Measurements from ENCODE around the gene EML4. TPM values are rescaled to one million over a fixed set of nuclear protein-coding genes. Genes with fewer than 3 reads are reported as not detected.

Gene EML4
- total and polyA plus RNA-seq, 10 of the 15 experiments (the other 5 are each of a cell fraction or from before 2014, with no cell fraction given), result 23.1 to 91.3 (median 77.4) TPM

DNA sequence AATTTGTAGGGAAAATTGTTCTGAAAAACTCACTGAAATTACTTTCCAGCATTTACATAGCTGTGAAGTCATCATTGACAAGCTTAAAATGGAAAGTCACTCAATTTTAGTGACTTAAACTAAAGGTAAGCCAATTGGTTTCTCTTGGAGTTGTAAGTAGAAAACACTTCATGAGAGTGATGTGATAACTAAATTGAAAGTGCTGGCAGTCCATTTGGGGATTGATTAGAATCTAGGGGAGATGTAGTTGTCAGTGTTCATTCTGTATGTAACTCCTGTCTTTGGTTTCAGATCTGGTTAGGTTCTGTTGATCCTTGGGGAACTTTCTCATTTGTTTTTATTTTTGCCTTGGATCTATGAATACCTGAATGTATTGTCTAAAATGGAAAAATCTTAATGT is 138.0 kb downstream of the EML4 start:
- H3K27ac ChIP-seq (ENCODE audit: control insufficient read depth, insufficient read depth), result no peak overlapping the region
- H4K20me1 ChIP-seq (ENCODE audit: control insufficient read depth, insufficient read depth), result no peaks in the 10 kb centered on the region
- ChIA-PET CTCF (no interaction called here), POLR2A (no interaction called here), RAD21 (ENCODE audit: unreplicated experiment) (interaction anchor here (1.6 kb wide), 1 partner anchor 207 kb away, joined by 3 read pairs; no protein-coding TSS in a partner anchor), SMC1A (ENCODE audit: uncharacterized antibody, unreplicated experiment) (interaction anchor here (0.6 to 1.2 kb wide), 3 partner anchors 21 to 357 kb away, joined by 3 to 6 read pairs (median 3); no protein-coding TSS in a partner anchor)
- no peaks in the 10 kb centered on the region for H3K4me1 ChIP-seq (ENCODE audit: control insufficient read depth, insufficient read depth, low read length)
- H3K9me3 ChIP-seq (replicated peaks; ENCODE audit: control insufficient read depth, insufficient read depth, low read length), result no peaks in the 10 kb centered on the region
- H3K4me2 ChIP-seq (ENCODE audit: control insufficient read depth, insufficient read depth), result no peak overlapping the region
- no peaks in the 10 kb centered on the region for H3K27me3 ChIP-seq (replicated peaks in 1 of 2; ENCODE audit: control insufficient read depth in 2 of 2, insufficient read depth in 2 of 2, low read length in 1 of 2)
- TF ChIP-seq CHD4 (IDR thresholded peaks at IDR 0.05), result no peak
- TF ChIP-seq CREB1 (IDR thresholded peaks at IDR 0.05; ENCODE audit: low read depth), result no peak
- TF ChIP-seq RBBP5 (conservative IDR thresholded peaks at IDR 0.05), result no peak
- TF ChIP-seq SUZ12 (IDR thresholded peaks at IDR 0.05; ENCODE audit: unreplicated experiment), result no peak
- TF ChIP-seq, protein P1, sequence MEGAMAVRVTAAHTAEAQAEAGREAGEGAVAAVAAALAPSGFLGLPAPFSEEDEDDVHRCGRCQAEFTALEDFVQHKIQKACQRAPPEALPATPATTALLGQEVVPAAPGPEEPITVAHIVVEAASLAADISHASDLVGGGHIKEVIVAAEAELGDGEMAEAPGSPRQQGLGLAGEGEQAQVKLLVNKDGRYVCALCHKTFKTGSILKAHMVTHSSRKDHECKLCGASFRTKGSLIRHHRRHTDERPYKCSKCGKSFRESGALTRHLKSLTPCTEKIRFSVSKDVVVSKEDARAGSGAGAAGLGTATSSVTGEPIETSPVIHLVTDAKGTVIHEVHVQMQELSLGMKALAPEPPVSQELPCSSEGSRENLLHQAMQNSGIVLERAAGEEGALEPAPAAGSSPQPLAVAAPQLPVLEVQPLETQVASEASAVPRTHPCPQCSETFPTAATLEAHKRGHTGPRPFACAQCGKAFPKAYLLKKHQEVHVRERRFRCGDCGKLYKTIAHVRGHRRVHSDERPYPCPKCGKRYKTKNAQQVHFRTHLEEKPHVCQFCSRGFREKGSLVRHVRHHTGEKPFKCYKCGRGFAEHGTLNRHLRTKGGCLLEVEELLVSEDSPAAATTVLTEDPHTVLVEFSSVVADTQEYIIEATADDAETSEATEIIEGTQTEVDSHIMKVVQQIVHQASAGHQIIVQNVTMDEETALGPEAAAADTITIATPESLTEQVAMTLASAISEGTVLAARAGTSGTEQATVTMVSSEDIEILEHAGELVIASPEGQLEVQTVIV (IDR thresholded peaks at IDR 0.05; ENCODE audit: borderline replicate concordance, partially characterized antibody), result no peak
- DNase-seq (ENCODE audit: low read depth, low spot score), result no peak
- H3K9ac ChIP-seq (ENCODE audit: control insufficient read depth, insufficient read depth, low read length), result no peak overlapping the region
- in situ Hi-C loops (cut with MboI) (no loop called here), intact Hi-C loops (cut with micrococcal nuclease; ENCODE audit: unreplicated experiment) (no loop called here)
- peaks cover 2 to 5% of the 10 kb centered on the region in 2 experiments; a peak in 3 of 4 replicates for H3K36me3 ChIP-seq (ENCODE audit: control insufficient read depth in 2 of 2, insufficient read depth in 2 of 2, low read length in 1 of 2)
- no peak overlapping the region for H3K4me3 ChIP-seq
- no peak for ATAC-seq
- H3K79me2 ChIP-seq (ENCODE audit: control insufficient read depth, insufficient read depth, low read length), result no peaks in the 10 kb centered on the region
- no TSS peak for BruUV-seq (replicated peaks)
- H2AFZ ChIP-seq (ENCODE audit: control insufficient read depth, low read depth, low read length), result no peak overlapping the region
- no peak for FAIRE-seq

- Histone ChIP-seq H3K4me3 (no peak overlapping the region), H3K9ac (ENCODE audit: control insufficient read depth, insufficient read depth, low read length) (no peak overlapping the region), H4K20me1 (ENCODE audit: control insufficient read depth, insufficient read depth) (no peaks in the 10 kb centered on the region), H3K9me3 (replicated peaks; ENCODE audit: control insufficient read depth, insufficient read depth, low read length) (no peaks in the 10 kb centered on the region), H3K4me2 (ENCODE audit: control insufficient read depth, insufficient read depth) (no peak overlapping the region), H3K79me2 (ENCODE audit: control insufficient read depth, insufficient read depth, low read length) (no peaks in the 10 kb centered on the region), H2AFZ (ENCODE audit: control insufficient read depth, low read depth, low read length) (no peak overlapping the region), H3K4me1 (ENCODE audit: control insufficient read depth, insufficient read depth, low read length) (no peaks in the 10 kb centered on the region), H3K36me3 (ENCODE audit: control insufficient read depth in 2 of 2, insufficient read depth in 2 of 2, low read length in 1 of 2) (peaks cover 0 to 5% of the 10 kb centered on the region in 2 experiments; a peak in 2 of 4 replicates), H3K27me3 (replicated peaks in 1 of 2; ENCODE audit: control insufficient read depth in 2 of 2, insufficient read depth in 2 of 2, low read length in 1 of 2) (no peaks in the 10 kb centered on the region), H3K27ac (ENCODE audit: control insufficient read depth, insufficient read depth) (no peak overlapping the region)
- no peak for DNase-seq (ENCODE audit: low read depth, low spot score)
- BruUV-seq (replicated peaks), result no TSS peak
- ChIA-PET RAD21 (ENCODE audit: unreplicated experiment) (no interaction called here), SMC1A (ENCODE audit: uncharacterized antibody, unreplicated experiment) (interaction anchor here (1.0 kb wide), 2 partner anchors 11 to 13 kb away, joined by 3 to 6 read pairs; no protein-coding TSS in a partner anchor), POLR2A (interaction anchor here (0.7 kb wide), 1 partner anchor 13 kb away, joined by 3 read pairs; no protein-coding TSS in a partner anchor), CTCF (interaction anchor here (0.6 to 1.1 kb wide), 2 partner anchors 68 to 214 kb away, joined by 3 read pairs; no protein-coding TSS in a partner anchor)
- intact Hi-C loops (cut with micrococcal nuclease; ENCODE audit: unreplicated experiment), result no loop called here
- FAIRE-seq, result no peak
- in situ Hi-C loops (cut with MboI), result no loop called here
- peak; percentile 22 for ATAC-seq
- WGBS (ENCODE audit: insufficient coverage, insufficient replicate concordance, low lambda C conversion rate, missing lambda C conversion rate), result 100% methylated on average over 2 of the region's 2 CpGs
- TF ChIP-seq CBX5 (IDR thresholded peaks at IDR 0.05; ENCODE audit: low read depth), result no peak
These were observed 140.2 kb downstream of the EML4 start for GRCh38 chr2:42309366-42309765.
